Mesenchymal stem cell (in vitro differentiated cells and primary cell): Measurements from ENCODE around the gene MACIR.

Experiments used
- DNase-seq: peaks from one replicate; pipeline ENCODE4 v3.0.0-alpha.2; 2013
- H2AFZ ChIP-seq: one replicate; pipeline ENCODE4 v1.6.1; 2013; ENCODE audit warnings: low read depth, mild to moderate bottlenecking, control low read depth, inconsistent platforms, low read length, moderate library complexity
- H2AK5ac ChIP-seq: 2 replicates; pipeline ENCODE4 v1.6.1; 2013; ENCODE audit warnings: low read length, moderate library complexity, mild to moderate bottlenecking, inconsistent platforms; ENCODE audit not compliant: severe bottlenecking
- H2BK120ac ChIP-seq: one replicate; pipeline ENCODE4 v1.6.1; 2013; ENCODE audit warnings: low read depth, mild to moderate bottlenecking, inconsistent platforms, low read length, moderate library complexity
- H2BK12ac ChIP-seq, 2 experiments: one replicate each; pipeline ENCODE4 v1.6.1; 2013; ENCODE audit warnings: inconsistent platforms in 2 of 2, low read length in 2 of 2, mild to moderate bottlenecking in 2 of 2, moderate library complexity in 2 of 2, control low read depth in 1 of 2
- H2BK15ac ChIP-seq: one replicate; pipeline ENCODE4 v1.6.1; 2013; ENCODE audit warnings: mild to moderate bottlenecking, low read depth, inconsistent platforms; ENCODE audit not compliant: poor library complexity, severe bottlenecking
- H2BK5ac ChIP-seq: 2 replicates; pipeline ENCODE4 v1.6.1; 2013; ENCODE audit warnings: low read depth, mild to moderate bottlenecking, low read length, control low read depth, inconsistent platforms; ENCODE audit not compliant: poor library complexity, severe bottlenecking
- H3K14ac ChIP-seq, 2 experiments: one replicate each; pipeline ENCODE4 v1.6.1; 2013; ENCODE audit warnings: inconsistent platforms in 2 of 2, low read length in 2 of 2, control low read depth in 1 of 2, mild to moderate bottlenecking in 1 of 2, moderate library complexity in 1 of 2
- H3K18ac ChIP-seq, 2 experiments: one replicate each; pipeline ENCODE4 v1.6.1; 2013; ENCODE audit warnings: inconsistent platforms in 2 of 2, low read length in 2 of 2, control low read depth in 1 of 2, low read depth in 1 of 2, mild to moderate bottlenecking in 1 of 2
- H3K23ac ChIP-seq, 2 experiments: one replicate each; pipeline ENCODE4 v1.6.1; 2013; ENCODE audit warnings: inconsistent platforms in 2 of 2, low read length in 2 of 2, mild to moderate bottlenecking in 2 of 2, moderate library complexity in 2 of 2, control low read depth in 1 of 2
- H3K27ac ChIP-seq: 2 replicates; pipeline ENCODE4 v1.5.1; 2013; ENCODE audit warnings: mild to moderate bottlenecking, moderate library complexity, low read length, control low read depth, inconsistent platforms; ENCODE audit not compliant: poor library complexity, severe bottlenecking
- H3K27me3 ChIP-seq, 2 experiments: 2 replicates each; pipeline versions ENCODE4 v1.6.1 to v1.7.0; 2013; ENCODE audit warnings: low read length in 2 of 2, mild to moderate bottlenecking in 2 of 2, moderate library complexity in 2 of 2, control low read depth in 1 of 2, inconsistent platforms in 1 of 2; ENCODE audit not compliant: control insufficient read depth in 1 of 2, insufficient read depth in 1 of 2
- H3K36me3 ChIP-seq, 2 experiments: 2 replicates each; pipeline versions ENCODE4 v1.6.1 to v1.7.0; 2013; ENCODE audit warnings: low read length in 2 of 2, control low read depth in 1 of 2, inconsistent platforms in 1 of 2, low read depth in 1 of 2, mild to moderate bottlenecking in 1 of 2; ENCODE audit not compliant: insufficient read depth in 2 of 2, control insufficient read depth in 1 of 2
- H3K4ac ChIP-seq, 2 experiments: one replicate each; pipeline ENCODE4 v1.6.1; 2013; ENCODE audit warnings: inconsistent platforms in 2 of 2, low read length in 2 of 2, mild to moderate bottlenecking in 2 of 2, moderate library complexity in 2 of 2, control low read depth in 1 of 2, low read depth in 1 of 2
- H3K4me1 ChIP-seq: 2 replicates; pipeline ENCODE4 v1.6.1; 2013; ENCODE audit warnings: low read depth, low read length, control low read depth; ENCODE audit not compliant: control insufficient read depth, insufficient read depth
- H3K4me2 ChIP-seq: 2 replicates; pipeline ENCODE4 v1.6.1; 2013; ENCODE audit warnings: low read length, mild to moderate bottlenecking, inconsistent platforms; ENCODE audit not compliant: poor library complexity, severe bottlenecking
- H3K4me3 ChIP-seq, 2 experiments: 2 replicates each; pipeline versions ENCODE4 v1.5.1 to v1.7.0; 2013; ENCODE audit warnings: low read length in 2 of 2, mild to moderate bottlenecking in 2 of 2, control low read depth in 1 of 2, low read depth in 1 of 2; ENCODE audit not compliant: insufficient read depth in 1 of 2
- H3K79me1 ChIP-seq: replicated peaks from 2 replicates; pipeline ENCODE4 v1.6.1; 2013; ENCODE audit warnings: mild to moderate bottlenecking, control low read depth, low read length, inconsistent platforms; ENCODE audit not compliant: poor library complexity, severe bottlenecking
- H3K9ac ChIP-seq: 2 replicates; pipeline ENCODE4 v1.7.0; 2013; ENCODE audit warnings: mild to moderate bottlenecking, low read length, moderate library complexity
- H3K9me3 ChIP-seq: 2 replicates; pipeline ENCODE4 v1.7.0; 2013; ENCODE audit warnings: mild to moderate bottlenecking, low read length; ENCODE audit not compliant: control insufficient read depth
- H4K8ac ChIP-seq: one replicate; pipeline ENCODE4 v1.6.1; 2013; ENCODE audit warnings: inconsistent platforms, mild to moderate bottlenecking, low read length, moderate library complexity
- H4K91ac ChIP-seq: one replicate; pipeline ENCODE4 v1.6.1; 2013; ENCODE audit warnings: mild to moderate bottlenecking, low read length, inconsistent platforms
- WGBS: methylation state at CpG from one replicate; pipeline ENCODE4 v1.1.7; 2013; ENCODE audit warnings: mixed read lengths; 5-methylcytosine and 5-hydroxymethylcytosine counted together

The MACIR gene

DNA sequence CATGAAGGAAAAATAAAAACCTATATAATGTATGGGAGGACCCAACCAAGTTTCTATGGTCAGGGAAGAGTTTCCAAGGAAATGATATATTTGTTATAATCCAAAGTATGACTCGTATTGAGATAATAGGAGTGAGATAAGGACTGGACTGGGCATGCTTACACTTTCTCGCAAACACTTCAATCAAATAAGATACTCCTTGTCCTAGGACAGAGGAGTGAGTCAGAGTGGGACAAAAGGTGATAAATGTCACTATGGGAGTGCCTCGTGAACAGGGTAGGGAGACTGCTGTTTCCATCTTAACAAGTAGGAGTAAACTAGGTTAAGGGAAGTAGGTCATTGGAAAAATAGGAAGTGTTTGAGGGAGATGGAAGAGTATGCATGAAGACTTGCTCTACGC, 47.2 kb downstream of the MACIR start:
- no peak overlapping the region for H3K18ac ChIP-seq
- no peak overlapping the region for H2BK120ac ChIP-seq
- DNase-seq: peak; percentile 6
- no peaks in the 10 kb centered on the region for H3K4me1 ChIP-seq
- no peak overlapping the region for H4K8ac ChIP-seq
- H3K4me3 ChIP-seq: no peak overlapping the region
- H3K4ac ChIP-seq: no peak overlapping the region
- no peak overlapping the region for H3K4me2 ChIP-seq
- H2AK5ac ChIP-seq: no peak overlapping the region
- H2AFZ ChIP-seq: no peak overlapping the region
- no peaks in the 10 kb centered on the region for H3K36me3 ChIP-seq
- no peaks in the 10 kb centered on the region for H3K27me3 ChIP-seq
- H3K27ac ChIP-seq: no peak overlapping the region
- WGBS: 71% methylated on average over 2 of the region's 4 CpGs
- H3K9ac ChIP-seq: no peak overlapping the region
- no peak overlapping the region for H2BK15ac ChIP-seq
- H2BK12ac ChIP-seq: no peak overlapping the region
- no peak overlapping the region for H4K91ac ChIP-seq
- no peak overlapping the region for H3K14ac ChIP-seq
- no peak overlapping the region for H3K23ac ChIP-seq
- no peaks in the 10 kb centered on the region for H3K79me1 ChIP-seq
- H3K9me3 ChIP-seq: no peaks in the 10 kb centered on the region
- no peak overlapping the region for H2BK5ac ChIP-seq

- Histone ChIP-seq H3K4ac (no peak overlapping the region), H3K4me2 (no peak overlapping the region), H4K91ac (no peak overlapping the region), H2BK12ac (no peak overlapping the region), H2BK15ac (no peak overlapping the region), H3K27ac (no peak overlapping the region), H2BK5ac (no peak overlapping the region), H3K18ac (no peak overlapping the region), H3K36me3 (no peaks in the 10 kb centered on the region), H2AFZ (no peak overlapping the region), H4K8ac (no peak overlapping the region), H3K4me1 (no peaks in the 10 kb centered on the region), H3K23ac (no peak overlapping the region), H3K14ac (no peak overlapping the region), H2BK120ac (no peak overlapping the region), H3K9me3 (no peaks in the 10 kb centered on the region), H2AK5ac (no peak overlapping the region), H3K27me3 (no peaks in the 10 kb centered on the region), H3K79me1 (no peaks in the 10 kb centered on the region), H3K4me3 (no peak overlapping the region), H3K9ac (no peak overlapping the region)
- WGBS: 100% methylated on average over 1 of the region's 3 CpGs
- DNase-seq: no peak
These were observed 48.9 kb downstream of the MACIR start for GRCh38 chr5:103307470-103307869.

GRCh38 chr5:103308774-103309173, 50.2 kb downstream of the MACIR start:
- WGBS: 88% methylated on average over 2 of the region's 3 CpGs
- H3K4me3 ChIP-seq: no peak overlapping the region

DNA sequence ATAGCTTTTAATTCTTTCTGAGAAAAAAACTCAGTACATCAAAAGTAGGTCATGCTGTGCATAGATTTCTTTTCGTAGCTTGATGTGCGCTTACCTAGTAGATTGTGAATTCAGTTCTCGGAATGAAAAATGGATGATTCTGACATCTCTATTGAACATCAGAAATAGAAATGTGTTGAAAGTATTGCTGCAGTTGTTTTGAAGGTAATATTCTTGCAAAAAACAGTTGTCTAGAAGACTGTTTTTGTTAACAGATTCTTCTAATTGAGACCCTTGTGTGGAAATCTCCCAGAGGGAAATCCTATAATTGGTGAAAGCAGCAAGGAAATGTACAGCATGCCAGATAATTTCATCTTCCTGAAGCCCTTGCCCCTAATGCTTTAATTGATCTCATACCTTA, 54.5 kb downstream of the MACIR start:
- no peak for DNase-seq
- Histone ChIP-seq H4K91ac (no peak overlapping the region), H2BK120ac (no peak overlapping the region), H2AK5ac (no peak overlapping the region), H3K4me1 (no peaks in the 10 kb centered on the region), H2BK15ac (no peak overlapping the region), H3K9ac (no peak overlapping the region), H3K4me3 (no peak overlapping the region), H4K8ac (no peak overlapping the region), H3K4ac (no peak overlapping the region), H3K23ac (no peak overlapping the region), H3K18ac (no peak overlapping the region), H3K36me3 (no peaks in the 10 kb centered on the region), H3K27me3 (no peaks in the 10 kb centered on the region), H2AFZ (no peak overlapping the region), H3K9me3 (no peaks in the 10 kb centered on the region), H3K27ac (no peak overlapping the region), H3K79me1 (no peaks in the 10 kb centered on the region), H2BK12ac (no peak overlapping the region), H2BK5ac (no peak overlapping the region), H3K4me2 (no peak overlapping the region), H3K14ac (no peak overlapping the region)
- 95% methylated on average over 3 of the region's 3 CpGs for WGBS

More at GRCh38 chr5:103308774-103309173, 50.2 kb downstream of the MACIR start:
- H2AFZ ChIP-seq: no peak overlapping the region
- no peaks in the 10 kb centered on the region for H3K79me1 ChIP-seq
- no peak overlapping the region for H2BK120ac ChIP-seq
- H4K91ac ChIP-seq: no peak overlapping the region
- H2BK15ac ChIP-seq: no peak overlapping the region
- no peak overlapping the region for H2AK5ac ChIP-seq
- no peak overlapping the region for H3K27ac ChIP-seq
- no peaks in the 10 kb centered on the region for H3K36me3 ChIP-seq
- no peak overlapping the region for H3K4me2 ChIP-seq
- no peak overlapping the region for H3K4ac ChIP-seq
- H3K14ac ChIP-seq: no peak overlapping the region
- H3K9ac ChIP-seq: no peak overlapping the region
- H3K18ac ChIP-seq: no peak overlapping the region
- no peak overlapping the region for H4K8ac ChIP-seq
- no peaks in the 10 kb centered on the region for H3K27me3 ChIP-seq
- H2BK5ac ChIP-seq: no peak overlapping the region
- no peak overlapping the region for H3K23ac ChIP-seq
- no peaks in the 10 kb centered on the region for H3K4me1 ChIP-seq
- H2BK12ac ChIP-seq: no peak overlapping the region
- no peak for DNase-seq
- H3K9me3 ChIP-seq: no peaks in the 10 kb centered on the region
